GM23338 (cell line): Measurements from ENCODE around the gene RPS21. TPM values are rescaled to one million over a fixed set of nuclear protein-coding genes. Genes with fewer than 3 reads are reported as not detected.

Experiments used
- ATAC-seq: fragments of 200-7000 bp; cut with Tn5 transposase; 3 replicates; pipeline ENCODE4 v1.9.1; 2020
- DNase-seq: peaks from one replicate; pipeline ENCODE4 v3.0.0-alpha.2; 2015; ENCODE audit warnings: low spot score
- H2AFZ ChIP-seq: fragments of 200-600 bp; sonication (generic); 2 replicates; pipeline ENCODE4 v1.8.0; 2016; ENCODE audit warnings: antibody characterized with exemption, mild to moderate bottlenecking, moderate library complexity
- H3F3A ChIP-seq: fragments of 200-600 bp; sonication (generic); replicated peaks from 2 replicates; pipeline ENCODE4 v1.8.0; 2017; ENCODE audit warnings: antibody characterized with exemption, mixed run types, low read depth
- H3K27ac ChIP-seq: fragments of 200-600 bp; sonication (generic); 2 replicates; pipeline ENCODE4 v1.6.1; 2016; ENCODE audit warnings: low read depth
- H3K27me3 ChIP-seq: fragments of 200-600 bp; sonication (generic); 2 replicates; pipeline ENCODE4 v1.8.0; 2016; ENCODE audit warnings: mild to moderate bottlenecking, mixed run types, moderate library complexity; ENCODE audit not compliant: insufficient read depth
- H3K36me3 ChIP-seq: fragments of 200-600 bp; sonication (generic); 2 replicates; pipeline ENCODE4 v1.8.0; 2016; ENCODE audit warnings: mild to moderate bottlenecking; ENCODE audit not compliant: insufficient read depth
- H3K4me1 ChIP-seq: fragments of 200-600 bp; sonication (generic); 2 replicates; pipeline ENCODE4 v1.8.0; 2016; ENCODE audit warnings: mild to moderate bottlenecking, moderate library complexity; ENCODE audit not compliant: insufficient read depth
- H3K4me2 ChIP-seq: fragments of 200-600 bp; sonication (generic); 2 replicates; pipeline ENCODE4 v1.7.1; 2017; ENCODE audit warnings: mixed run types
- H3K4me3 ChIP-seq: fragments of 200-600 bp; sonication (generic); 2 replicates; pipeline ENCODE4 v1.6.1; 2016; ENCODE audit warnings: mixed run types
- H3K79me2 ChIP-seq: fragments of 200-600 bp; sonication (generic); replicated peaks from 2 replicates; pipeline ENCODE4 v1.8.0; 2017; ENCODE audit warnings: mild to moderate bottlenecking; ENCODE audit not compliant: insufficient read depth
- H3K9me2 ChIP-seq: fragments of 200-600 bp; sonication (generic); 2 replicates; pipeline ENCODE4 v1.8.0; 2017; ENCODE audit not compliant: insufficient read depth
- H4K20me1 ChIP-seq: fragments of 200-600 bp; sonication (generic); replicated peaks from 2 replicates; pipeline ENCODE4 v1.8.0; 2017; ENCODE audit warnings: mild to moderate bottlenecking; ENCODE audit not compliant: insufficient read depth
- H3K27ac Mint-ChIP-seq: 2 replicates; pipeline ENCODE4 v1.8.0; 2020; ENCODE audit warnings: inconsistent platforms, mild to moderate bottlenecking, moderate library complexity, mixed read lengths
- H3K27me3 Mint-ChIP-seq: 3 replicates; pipeline ENCODE4 v1.8.0; 2022; ENCODE audit warnings: low read depth, mild to moderate bottlenecking, moderate library complexity, mixed read lengths, inconsistent platforms; ENCODE audit not compliant: insufficient read depth, poor library complexity
- H3K36me3 Mint-ChIP-seq: 3 replicates; pipeline ENCODE4 v1.8.0; 2021; ENCODE audit warnings: low read depth, mild to moderate bottlenecking, inconsistent platforms, moderate library complexity, mixed read lengths
- H3K4me1 Mint-ChIP-seq: 3 replicates; pipeline ENCODE4 v1.8.0; 2020; ENCODE audit warnings: mild to moderate bottlenecking, inconsistent platforms, mixed read lengths
- H3K4me3 Mint-ChIP-seq: 3 replicates; pipeline ENCODE4 v1.8.0; 2021; ENCODE audit warnings: moderate library complexity, mild to moderate bottlenecking, inconsistent platforms, mixed read lengths
- H3K9me3 Mint-ChIP-seq: 3 replicates; pipeline ENCODE4 v1.8.0; 2020; ENCODE audit warnings: moderate library complexity, mild to moderate bottlenecking, inconsistent platforms, mixed read lengths
- CREB1 ChIP-seq: fragments of 250-450 bp; sonication (Bioruptor Pico); IDR thresholded peaks from 2 replicates; pipeline ENCODE4 v1.5.0; 2020; ENCODE audit warnings: low read depth, mild to moderate bottlenecking, moderate library complexity
- CTCF ChIP-seq, 2 experiments: fragments of 200-600 bp in 1 of 2; sonication (generic) in 1 of 2; conservative IDR thresholded peaks; 2 replicates each; pipeline versions ENCODE4 v1.5.1 to v1.6.1; 2016 to 2017; ENCODE audit warnings: antibody characterized with exemption in 2 of 2, low read depth in 2 of 2, mild to moderate bottlenecking in 2 of 2, moderate library complexity in 1 of 2
- EZH2 ChIP-seq: fragments of 200-600 bp; sonication (generic); IDR thresholded peaks from one replicate; pipeline ENCODE4 v1.8.0; 2017; ENCODE audit warnings: antibody characterized with exemption, mild to moderate bottlenecking, low read depth; ENCODE audit not compliant: unreplicated experiment
- JUNB ChIP-seq: IDR thresholded peaks from one replicate; pipeline ENCODE4 v1.6.1; 2016; ENCODE audit warnings: antibody characterized with exemption; ENCODE audit not compliant: unreplicated experiment
- NANOG ChIP-seq: IDR thresholded peaks from 2 replicates; pipeline ENCODE4 v1.6.1; 2016; ENCODE audit warnings: antibody characterized with exemption, borderline replicate concordance
- STAT1 ChIP-seq: IDR thresholded peaks from one replicate; pipeline ENCODE4 v1.6.1; 2016; ENCODE audit warnings: antibody characterized with exemption; ENCODE audit not compliant: unreplicated experiment
- ZNF114 ChIP-seq: fragments of 250-450 bp; sonication (Bioruptor Pico); IDR thresholded peaks from 2 replicates; pipeline ENCODE4 v1.5.0; 2020; ENCODE audit warnings: mild to moderate bottlenecking, moderate library complexity
- ZNF331 ChIP-seq: fragments of 250-450 bp; sonication (Bioruptor Pico); IDR thresholded peaks from 2 replicates; pipeline ENCODE4 v1.5.0; 2020; ENCODE audit warnings: low read depth, mild to moderate bottlenecking, moderate library complexity
- polyA plus RNA-seq: library from polyadenylated mRNA; unstranded; fragments of >200 nt; fragmentation: Nextera tagmentation; extraction: Ambion mirVana; gene quantifications from 2 replicates; pipeline ENCODE4 v1.2.1, GENCODE V29; 2016
- total RNA-seq: library from RNA; depleted of rRNA; stranded (reverse); fragments of >200 nt; shearing (Covaris generic); gene quantifications from 2 replicates; pipeline ENCODE4 v1.2.3, GENCODE V29; 2014
- TF ChIP-seq, protein P1 (sequence below): IDR thresholded peaks from 2 replicates; pipeline ENCODE4 v1.6.1; 2016; ENCODE audit warnings: antibody characterized with exemption
- TF ChIP-seq, protein P2 (sequence below): IDR thresholded peaks from one replicate; pipeline ENCODE4 v1.6.1; 2018; ENCODE audit warnings: antibody characterized with exemption; ENCODE audit not compliant: unreplicated experiment

RPS21 gene
- total and polyA plus RNA-seq, 2 experiments from 2014 or later: 759 to 2,298 TPM

DNA sequence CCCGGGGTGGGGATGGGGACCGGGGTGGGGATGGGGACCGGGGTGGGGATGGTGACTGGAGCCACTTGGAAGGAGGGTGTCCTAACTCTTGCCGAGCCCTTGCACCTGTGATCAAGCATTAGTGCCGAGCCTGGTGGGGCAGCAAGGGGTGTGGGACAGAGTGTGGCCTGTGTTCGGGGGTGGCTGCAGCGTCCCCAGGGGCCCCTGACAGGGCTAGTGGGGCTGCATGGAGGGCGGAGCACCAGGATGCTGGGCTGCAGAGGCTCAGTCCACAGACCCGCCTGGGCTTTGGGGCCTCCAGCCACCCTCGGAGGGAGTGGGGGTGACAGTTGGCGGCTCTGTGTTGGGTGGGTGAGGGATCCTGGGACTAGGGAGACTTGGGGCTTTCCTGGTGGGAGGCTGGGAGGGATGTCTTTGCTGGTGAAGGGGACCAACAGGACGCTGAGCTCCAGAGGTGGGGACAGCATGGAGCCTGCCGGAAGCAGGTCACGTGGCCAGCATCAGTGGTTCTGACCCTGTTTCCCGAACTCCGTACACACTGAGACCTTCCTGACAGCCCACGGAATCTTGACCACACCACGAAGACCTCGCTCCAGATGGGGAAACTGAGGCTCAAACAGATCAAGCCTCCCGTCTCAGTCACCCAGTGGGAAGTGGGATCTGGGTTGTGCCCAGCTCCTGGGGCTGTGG, 35.9 kb downstream of the RPS21 start (continued):
- TF ChIP-seq, protein P1, sequence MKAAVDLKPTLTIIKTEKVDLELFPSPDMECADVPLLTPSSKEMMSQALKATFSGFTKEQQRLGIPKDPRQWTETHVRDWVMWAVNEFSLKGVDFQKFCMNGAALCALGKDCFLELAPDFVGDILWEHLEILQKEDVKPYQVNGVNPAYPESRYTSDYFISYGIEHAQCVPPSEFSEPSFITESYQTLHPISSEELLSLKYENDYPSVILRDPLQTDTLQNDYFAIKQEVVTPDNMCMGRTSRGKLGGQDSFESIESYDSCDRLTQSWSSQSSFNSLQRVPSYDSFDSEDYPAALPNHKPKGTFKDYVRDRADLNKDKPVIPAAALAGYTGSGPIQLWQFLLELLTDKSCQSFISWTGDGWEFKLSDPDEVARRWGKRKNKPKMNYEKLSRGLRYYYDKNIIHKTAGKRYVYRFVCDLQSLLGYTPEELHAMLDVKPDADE: no peak
- TF ChIP-seq ZNF331 (CRISPR knock-in tag): no peak
- TF ChIP-seq JUNB: no peak
- no peak for TF ChIP-seq ZNF114 (CRISPR knock-in tag)

DNA sequence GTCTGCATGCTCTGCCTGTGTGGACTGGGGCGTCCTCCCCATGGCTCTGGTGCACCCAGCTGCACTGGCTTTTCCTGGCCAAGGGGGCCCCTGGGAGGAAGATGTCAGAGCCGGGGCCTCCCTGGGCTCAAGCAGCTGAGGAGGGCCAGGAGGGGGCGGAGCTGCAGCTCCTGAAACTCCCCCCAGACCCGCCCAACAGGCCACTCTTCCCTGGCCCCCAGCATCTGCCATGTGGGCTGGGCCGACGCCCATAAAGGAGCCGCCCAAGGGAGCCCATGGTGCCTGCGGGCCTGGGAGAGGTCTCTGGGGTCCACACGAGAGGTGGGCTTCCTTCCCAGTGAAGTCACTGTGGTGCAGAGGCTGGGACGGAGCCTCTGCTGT, 36.4 kb downstream of the RPS21 start:
- Histone ChIP-seq H3K27me3 (no peaks in the 10 kb centered on the region), H2AFZ (no peak overlapping the region), H3K9me2 (no peaks in the 10 kb centered on the region), H3K27ac (no peak overlapping the region), H3K4me3 (no peak overlapping the region), H3K4me2 (no peak overlapping the region), H3K79me2 (no peaks in the 10 kb centered on the region), H3K36me3 (no peaks in the 10 kb centered on the region), H3F3A (peaks cover 12% of the 10 kb centered on the region), H4K20me1 (no peaks in the 10 kb centered on the region), H3K4me1 (peaks cover 16% of the 10 kb centered on the region)
- Mint-ChIP-seq H3K4me3 (no peak overlapping the region), H3K27me3 (peaks cover 4% of the 10 kb centered on the region), H3K9me3 (no peaks in the 10 kb centered on the region), H3K4me1 (peaks cover 25% of the 10 kb centered on the region), H3K36me3 (no peaks in the 10 kb centered on the region), H3K27ac (no peak overlapping the region)
- TF ChIP-seq ZNF331 (CRISPR knock-in tag) (no peak), ZNF114 (CRISPR knock-in tag) (no peak), JUNB (no peak), EZH2 (no peak), CREB1 (CRISPR knock-in tag) (no peak), CTCF (conservative IDR thresholded peaks at IDR 0.05; ENCODE audit: low read depth in 2 of 2) (0 out of 4 replicates have a peak, but pooled peaks of 1 of the 2 experiments have one; percentile 7), STAT1 (no peak), NANOG (no peak)
- TF ChIP-seq, protein P2, sequence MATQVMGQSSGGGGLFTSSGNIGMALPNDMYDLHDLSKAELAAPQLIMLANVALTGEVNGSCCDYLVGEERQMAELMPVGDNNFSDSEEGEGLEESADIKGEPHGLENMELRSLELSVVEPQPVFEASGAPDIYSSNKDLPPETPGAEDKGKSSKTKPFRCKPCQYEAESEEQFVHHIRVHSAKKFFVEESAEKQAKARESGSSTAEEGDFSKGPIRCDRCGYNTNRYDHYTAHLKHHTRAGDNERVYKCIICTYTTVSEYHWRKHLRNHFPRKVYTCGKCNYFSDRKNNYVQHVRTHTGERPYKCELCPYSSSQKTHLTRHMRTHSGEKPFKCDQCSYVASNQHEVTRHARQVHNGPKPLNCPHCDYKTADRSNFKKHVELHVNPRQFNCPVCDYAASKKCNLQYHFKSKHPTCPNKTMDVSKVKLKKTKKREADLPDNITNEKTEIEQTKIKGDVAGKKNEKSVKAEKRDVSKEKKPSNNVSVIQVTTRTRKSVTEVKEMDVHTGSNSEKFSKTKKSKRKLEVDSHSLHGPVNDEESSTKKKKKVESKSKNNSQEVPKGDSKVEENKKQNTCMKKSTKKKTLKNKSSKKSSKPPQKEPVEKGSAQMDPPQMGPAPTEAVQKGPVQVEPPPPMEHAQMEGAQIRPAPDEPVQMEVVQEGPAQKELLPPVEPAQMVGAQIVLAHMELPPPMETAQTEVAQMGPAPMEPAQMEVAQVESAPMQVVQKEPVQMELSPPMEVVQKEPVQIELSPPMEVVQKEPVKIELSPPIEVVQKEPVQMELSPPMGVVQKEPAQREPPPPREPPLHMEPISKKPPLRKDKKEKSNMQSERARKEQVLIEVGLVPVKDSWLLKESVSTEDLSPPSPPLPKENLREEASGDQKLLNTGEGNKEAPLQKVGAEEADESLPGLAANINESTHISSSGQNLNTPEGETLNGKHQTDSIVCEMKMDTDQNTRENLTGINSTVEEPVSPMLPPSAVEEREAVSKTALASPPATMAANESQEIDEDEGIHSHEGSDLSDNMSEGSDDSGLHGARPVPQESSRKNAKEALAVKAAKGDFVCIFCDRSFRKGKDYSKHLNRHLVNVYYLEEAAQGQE: no peak
- ATAC-seq: peak; percentile 2; the same call in 1 of the 3 replicates
- no peak for DNase-seq
